ENCODE measurements around the gene KAZN.

KAZN gene

GRCh38 chr1:15067148-15067547 is 468.7 kb downstream of the KAZN start:
- DNase-seq (ENCODE audit: low read depth): no peak
- no peak overlapping the region for H3K4me3 ChIP-seq (ENCODE audit: low read depth, low read length)
- no peak for TF ChIP-seq CTCF (IDR thresholded peaks at IDR 0.05; ENCODE audit: low read depth, low read length, missing control alignments)
- in situ Hi-C loops (cut with HindIII; ENCODE audit: low sequenced_read_pairs): no loop called here

GRCh38 chr1:15068152-15068551 is 469.7 kb downstream of the KAZN start:
- no peak overlapping the region for H3K4me3 ChIP-seq (ENCODE audit: low read depth, low read length)
- in situ Hi-C loops (cut with HindIII; ENCODE audit: low sequenced_read_pairs): no loop called here
- DNase-seq (ENCODE audit: low read depth): no peak
- no peak for TF ChIP-seq CTCF (IDR thresholded peaks at IDR 0.05; ENCODE audit: low read depth, low read length, missing control alignments)

GRCh38 chr1:15068997-15069396 is 470.5 kb downstream of the KAZN start:
- H3K4me3 ChIP-seq (ENCODE audit: low read depth, low read length): no peak overlapping the region
- DNase-seq (ENCODE audit: low read depth): no peak
- TF ChIP-seq CTCF (IDR thresholded peaks at IDR 0.05; ENCODE audit: low read depth, low read length, missing control alignments): no peak
- in situ Hi-C loops (cut with HindIII; ENCODE audit: low sequenced_read_pairs): no loop called here

GRCh38 chr1:15070145-15070748 is 471.8 kb downstream of the KAZN start:
- in situ Hi-C loops (cut with HindIII; ENCODE audit: low sequenced_read_pairs): no loop called here
- no peak overlapping the region for H3K4me3 ChIP-seq (ENCODE audit: low read depth, low read length)
- DNase-seq (ENCODE audit: low read depth): no peak
- TF ChIP-seq CTCF (IDR thresholded peaks at IDR 0.05; ENCODE audit: low read depth, low read length, missing control alignments): no peak

GRCh38 chr1:15071936-15072335 is 473.5 kb downstream of the KAZN start:
- in situ Hi-C loops (cut with HindIII; ENCODE audit: low sequenced_read_pairs): no loop called here
- H3K4me3 ChIP-seq (ENCODE audit: low read depth, low read length): no peak overlapping the region
- TF ChIP-seq CTCF (IDR thresholded peaks at IDR 0.05; ENCODE audit: low read depth, low read length, missing control alignments): no peak
- no peak for DNase-seq (ENCODE audit: low read depth)

GRCh38 chr1:15073799-15074308 is 475.4 kb downstream of the KAZN start:
- H3K4me3 ChIP-seq (ENCODE audit: low read depth, low read length): no peak overlapping the region
- in situ Hi-C loops (cut with HindIII; ENCODE audit: low sequenced_read_pairs): no loop called here
- TF ChIP-seq CTCF (IDR thresholded peaks at IDR 0.05; ENCODE audit: low read depth, low read length, missing control alignments): no peak
- no peak for DNase-seq (ENCODE audit: low read depth)

Measured in astrocyte of the cerebellum (primary cell).